ENCODE data around the gene CELSR1. TPM values are rescaled to one million over a fixed set of nuclear protein-coding genes. Genes with fewer than 3 reads are reported as not detected.

CELSR1 gene
- total RNA-seq, 1 donor from 2014 or later: 16.0 TPM

DNA sequence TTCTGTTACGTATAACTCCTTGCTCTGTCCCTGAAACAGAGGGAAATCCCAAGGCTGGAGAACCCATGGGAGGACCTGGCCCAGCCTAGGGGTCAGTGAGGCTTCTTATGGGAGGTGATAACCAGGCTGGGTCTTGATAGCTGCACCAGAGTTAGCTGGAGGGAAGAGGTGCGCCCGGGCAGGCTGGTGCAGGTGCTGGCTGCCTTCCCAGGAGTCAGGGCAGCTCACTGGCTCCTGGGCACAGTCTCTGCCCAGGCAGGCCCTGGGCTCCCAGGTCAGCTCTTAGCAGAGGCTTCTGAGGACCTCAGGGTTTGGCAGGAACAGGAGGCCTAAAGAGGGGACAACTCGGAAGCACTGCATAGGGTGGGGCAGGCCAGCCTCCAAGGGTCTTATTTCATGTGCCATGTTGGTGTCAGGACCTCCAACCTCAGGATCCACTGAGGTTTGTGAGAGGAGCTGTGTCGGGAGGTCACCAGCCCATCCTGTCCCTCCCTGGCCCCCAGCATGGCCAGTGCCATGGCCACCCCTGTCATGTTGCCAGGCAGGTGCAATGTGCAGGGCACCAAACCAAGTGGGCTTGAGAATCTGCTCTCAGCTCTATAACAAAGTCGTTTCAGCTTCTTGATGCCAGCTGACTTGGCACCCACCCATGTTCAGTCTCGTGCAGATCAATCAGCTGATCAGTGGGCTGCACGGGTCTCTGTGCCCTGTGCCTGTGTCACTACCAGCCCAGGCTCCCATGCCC, 20.5 kb upstream of the CELSR1 start:
- H3K4me1 Mint-ChIP-seq (ENCODE audit: unreplicated experiment): peaks cover 2% of the 10 kb centered on the region
- no peak overlapping the region for H3K27ac Mint-ChIP-seq (ENCODE audit: unreplicated experiment)
- peaks cover 10% of the 10 kb centered on the region for H3K27me3 Mint-ChIP-seq (ENCODE audit: unreplicated experiment)
- H3K9me3 Mint-ChIP-seq (ENCODE audit: unreplicated experiment): peaks cover 5% of the 10 kb centered on the region
- no peak overlapping the region for H3K4me3 Mint-ChIP-seq (ENCODE audit: unreplicated experiment)
- DNase-seq (ENCODE audit: extremely low spot score, unreplicated experiment): no peak
- TF ChIP-seq, protein P1, sequence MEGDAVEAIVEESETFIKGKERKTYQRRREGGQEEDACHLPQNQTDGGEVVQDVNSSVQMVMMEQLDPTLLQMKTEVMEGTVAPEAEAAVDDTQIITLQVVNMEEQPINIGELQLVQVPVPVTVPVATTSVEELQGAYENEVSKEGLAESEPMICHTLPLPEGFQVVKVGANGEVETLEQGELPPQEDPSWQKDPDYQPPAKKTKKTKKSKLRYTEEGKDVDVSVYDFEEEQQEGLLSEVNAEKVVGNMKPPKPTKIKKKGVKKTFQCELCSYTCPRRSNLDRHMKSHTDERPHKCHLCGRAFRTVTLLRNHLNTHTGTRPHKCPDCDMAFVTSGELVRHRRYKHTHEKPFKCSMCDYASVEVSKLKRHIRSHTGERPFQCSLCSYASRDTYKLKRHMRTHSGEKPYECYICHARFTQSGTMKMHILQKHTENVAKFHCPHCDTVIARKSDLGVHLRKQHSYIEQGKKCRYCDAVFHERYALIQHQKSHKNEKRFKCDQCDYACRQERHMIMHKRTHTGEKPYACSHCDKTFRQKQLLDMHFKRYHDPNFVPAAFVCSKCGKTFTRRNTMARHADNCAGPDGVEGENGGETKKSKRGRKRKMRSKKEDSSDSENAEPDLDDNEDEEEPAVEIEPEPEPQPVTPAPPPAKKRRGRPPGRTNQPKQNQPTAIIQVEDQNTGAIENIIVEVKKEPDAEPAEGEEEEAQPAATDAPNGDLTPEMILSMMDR (IDR thresholded peaks at IDR 0.05): no peak
- H3K36me3 Mint-ChIP-seq (ENCODE audit: unreplicated experiment): peaks cover 3% of the 10 kb centered on the region

- Mint-ChIP-seq H3K4me1 (ENCODE audit: unreplicated experiment) (peaks cover 2% of the 10 kb centered on the region), H3K9me3 (ENCODE audit: unreplicated experiment) (peaks cover 5% of the 10 kb centered on the region), H3K27me3 (ENCODE audit: unreplicated experiment) (peaks cover 10% of the 10 kb centered on the region), H3K4me3 (ENCODE audit: unreplicated experiment) (no peak overlapping the region), H3K36me3 (ENCODE audit: unreplicated experiment) (peaks cover 3% of the 10 kb centered on the region), H3K27ac (ENCODE audit: unreplicated experiment) (no peak overlapping the region)
- no peak for DNase-seq (ENCODE audit: extremely low spot score, unreplicated experiment)
- TF ChIP-seq, protein P1 (IDR thresholded peaks at IDR 0.05): no peak
Observed at GRCh38 chr22:46556775-46557174, 19.4 kb upstream of the CELSR1 start.

DNA sequence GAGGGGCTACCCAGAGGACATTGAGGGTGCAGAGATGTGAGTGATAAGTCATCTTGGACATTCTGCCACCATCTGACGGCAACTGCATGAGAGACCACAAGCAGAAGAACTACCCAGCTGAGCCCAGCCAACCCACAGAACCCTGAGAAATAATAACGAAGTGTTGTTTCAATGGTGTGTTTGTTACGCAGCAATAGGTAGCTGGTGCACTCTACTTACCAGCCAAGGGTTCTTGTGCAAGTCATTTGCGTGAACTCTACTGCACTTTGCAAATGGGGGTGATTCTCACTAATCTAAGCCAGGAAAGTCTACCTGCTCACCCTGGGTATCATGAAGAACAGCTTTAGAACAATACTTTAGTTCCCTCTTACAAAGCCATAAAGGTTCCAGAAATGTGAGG, 15.8 kb upstream of the CELSR1 start:
- TF ChIP-seq, protein P1 (IDR thresholded peaks at IDR 0.05): no peak
- Mint-ChIP-seq H3K27me3 (ENCODE audit: unreplicated experiment) (peaks cover 10% of the 10 kb centered on the region), H3K4me1 (ENCODE audit: unreplicated experiment) (peaks cover 14% of the 10 kb centered on the region)

GRCh38 chr22:46551996-46552395, 14.6 kb upstream of the CELSR1 start:
- TF ChIP-seq, protein P1 (IDR thresholded peaks at IDR 0.05): no peak
- Mint-ChIP-seq H3K27me3 (ENCODE audit: unreplicated experiment) (peaks cover 8% of the 10 kb centered on the region), H3K36me3 (ENCODE audit: unreplicated experiment) (peaks cover 3% of the 10 kb centered on the region), H3K4me3 (ENCODE audit: unreplicated experiment) (no peak overlapping the region), H3K4me1 (ENCODE audit: unreplicated experiment) (peaks cover 26% of the 10 kb centered on the region), H3K27ac (ENCODE audit: unreplicated experiment) (no peak overlapping the region), H3K9me3 (ENCODE audit: unreplicated experiment) (peaks cover 5% of the 10 kb centered on the region)
- no peak for DNase-seq (ENCODE audit: extremely low spot score, unreplicated experiment)

More for the DNA sequence above, 15.8 kb upstream of the CELSR1 start:
- Mint-ChIP-seq H3K27ac (ENCODE audit: unreplicated experiment) (no peak overlapping the region), H3K4me3 (ENCODE audit: unreplicated experiment) (no peak overlapping the region), H3K36me3 (ENCODE audit: unreplicated experiment) (peaks cover 3% of the 10 kb centered on the region), H3K9me3 (ENCODE audit: unreplicated experiment) (peaks cover 5% of the 10 kb centered on the region)
- DNase-seq (ENCODE audit: extremely low spot score, unreplicated experiment): no peak

GRCh38 chr22:46551321-46551720, 13.9 kb upstream of the CELSR1 start:
- H3K4me1 Mint-ChIP-seq (ENCODE audit: unreplicated experiment): peaks cover 33% of the 10 kb centered on the region
- no peak for DNase-seq (ENCODE audit: extremely low spot score, unreplicated experiment)
- peaks cover 4% of the 10 kb centered on the region for H3K27me3 Mint-ChIP-seq (ENCODE audit: unreplicated experiment)
- H3K4me3 Mint-ChIP-seq (ENCODE audit: unreplicated experiment): no peak overlapping the region
- no peaks in the 10 kb centered on the region for H3K9me3 Mint-ChIP-seq (ENCODE audit: unreplicated experiment)
- TF ChIP-seq, protein P1 (IDR thresholded peaks at IDR 0.05): no peak
- no peak overlapping the region for H3K27ac Mint-ChIP-seq (ENCODE audit: unreplicated experiment)
- no peaks in the 10 kb centered on the region for H3K36me3 Mint-ChIP-seq (ENCODE audit: unreplicated experiment)
